LNCaP clone FGC (cell line): Measurements from ENCODE around the gene LONP1.

Experiments used
- DNase-seq: peaks from one replicate; pipeline ENCODE4 v3.0.0-alpha.2; 2011; ENCODE audit warnings: low read depth
- H3K4me3 ChIP-seq: 2 replicates; pipeline ENCODE4 v1.5.1; 2011; ENCODE audit warnings: mild to moderate bottlenecking, low read depth, low read length, control low read depth
- TF ChIP-seq, protein P1 (sequence below): IDR thresholded peaks from 2 replicates; pipeline ENCODE4 v1.5.1; 2012; ENCODE audit warnings: mild to moderate bottlenecking; ENCODE audit not compliant: control insufficient read depth, insufficient read depth; ENCODE audit errors: extremely low read depth

Gene LONP1

DNA sequence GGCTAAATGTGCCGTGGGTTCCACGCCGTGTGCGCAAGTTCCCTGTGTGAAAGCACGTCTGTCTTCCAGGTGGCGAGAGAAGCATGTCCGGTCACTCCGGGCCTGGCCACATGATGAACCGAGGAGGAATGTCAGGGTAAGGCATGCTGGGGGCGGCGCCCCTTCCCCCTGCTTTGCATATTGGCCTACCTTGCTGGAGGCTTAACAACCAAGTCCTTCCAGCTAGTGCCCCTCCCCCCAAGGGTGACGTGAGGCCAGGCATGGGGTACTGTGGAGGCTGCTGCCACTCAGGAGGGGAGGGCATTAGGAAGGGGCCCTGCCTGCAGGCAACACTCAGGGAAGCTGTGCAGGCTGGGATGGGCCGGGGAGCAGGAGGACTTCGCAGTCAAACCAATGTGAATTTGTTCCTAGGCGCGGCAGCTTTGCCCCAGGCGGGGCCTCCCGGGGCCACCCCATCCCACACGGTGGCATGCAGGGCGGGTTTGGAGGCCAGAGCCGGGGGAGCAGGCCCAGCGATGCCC is 52.1 kb downstream of the LONP1 start:
- DNase-seq = no peak

DNA sequence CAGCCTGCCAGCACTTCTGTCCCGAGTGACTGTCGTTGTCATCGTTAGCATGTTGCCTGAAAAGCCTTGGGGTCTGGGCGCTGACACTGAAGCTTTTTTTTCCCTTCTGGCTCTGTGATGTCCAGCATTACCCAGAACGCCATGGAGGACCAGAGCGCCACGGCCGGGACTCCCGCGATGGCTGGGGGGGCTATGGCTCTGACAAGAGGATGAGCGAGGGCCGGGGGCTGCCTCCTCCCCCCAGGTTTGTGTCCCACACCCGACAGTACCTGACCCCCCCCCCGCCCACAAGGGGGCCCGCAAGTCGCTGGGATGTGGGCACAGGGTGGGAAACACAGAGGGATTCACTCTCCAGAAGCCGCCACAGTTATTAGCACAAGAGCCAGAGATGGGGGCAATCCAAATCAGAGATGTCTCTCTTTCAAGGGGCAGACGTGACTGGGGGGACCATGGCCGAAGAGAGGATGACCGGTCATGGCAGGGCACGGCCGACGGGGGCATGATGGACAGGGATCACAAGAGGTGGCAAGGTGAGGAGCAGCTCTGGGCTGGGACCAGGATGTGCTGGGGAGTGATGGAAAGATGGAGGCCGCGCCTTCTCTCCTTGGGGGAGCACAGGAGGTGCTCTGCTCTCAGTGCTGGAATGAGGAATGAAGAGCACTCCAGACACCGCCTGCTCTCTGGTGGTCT is 52.9 kb downstream of the LONP1 start:
- no peak overlapping the region for H3K4me3 ChIP-seq
- TF ChIP-seq, protein P1, sequence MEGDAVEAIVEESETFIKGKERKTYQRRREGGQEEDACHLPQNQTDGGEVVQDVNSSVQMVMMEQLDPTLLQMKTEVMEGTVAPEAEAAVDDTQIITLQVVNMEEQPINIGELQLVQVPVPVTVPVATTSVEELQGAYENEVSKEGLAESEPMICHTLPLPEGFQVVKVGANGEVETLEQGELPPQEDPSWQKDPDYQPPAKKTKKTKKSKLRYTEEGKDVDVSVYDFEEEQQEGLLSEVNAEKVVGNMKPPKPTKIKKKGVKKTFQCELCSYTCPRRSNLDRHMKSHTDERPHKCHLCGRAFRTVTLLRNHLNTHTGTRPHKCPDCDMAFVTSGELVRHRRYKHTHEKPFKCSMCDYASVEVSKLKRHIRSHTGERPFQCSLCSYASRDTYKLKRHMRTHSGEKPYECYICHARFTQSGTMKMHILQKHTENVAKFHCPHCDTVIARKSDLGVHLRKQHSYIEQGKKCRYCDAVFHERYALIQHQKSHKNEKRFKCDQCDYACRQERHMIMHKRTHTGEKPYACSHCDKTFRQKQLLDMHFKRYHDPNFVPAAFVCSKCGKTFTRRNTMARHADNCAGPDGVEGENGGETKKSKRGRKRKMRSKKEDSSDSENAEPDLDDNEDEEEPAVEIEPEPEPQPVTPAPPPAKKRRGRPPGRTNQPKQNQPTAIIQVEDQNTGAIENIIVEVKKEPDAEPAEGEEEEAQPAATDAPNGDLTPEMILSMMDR = no peak
- DNase-seq = no peak

More for the DNA sequence above, 52.1 kb downstream of the LONP1 start:
- no peak overlapping the region for H3K4me3 ChIP-seq
- TF ChIP-seq, protein P1 = no peak

DNA sequence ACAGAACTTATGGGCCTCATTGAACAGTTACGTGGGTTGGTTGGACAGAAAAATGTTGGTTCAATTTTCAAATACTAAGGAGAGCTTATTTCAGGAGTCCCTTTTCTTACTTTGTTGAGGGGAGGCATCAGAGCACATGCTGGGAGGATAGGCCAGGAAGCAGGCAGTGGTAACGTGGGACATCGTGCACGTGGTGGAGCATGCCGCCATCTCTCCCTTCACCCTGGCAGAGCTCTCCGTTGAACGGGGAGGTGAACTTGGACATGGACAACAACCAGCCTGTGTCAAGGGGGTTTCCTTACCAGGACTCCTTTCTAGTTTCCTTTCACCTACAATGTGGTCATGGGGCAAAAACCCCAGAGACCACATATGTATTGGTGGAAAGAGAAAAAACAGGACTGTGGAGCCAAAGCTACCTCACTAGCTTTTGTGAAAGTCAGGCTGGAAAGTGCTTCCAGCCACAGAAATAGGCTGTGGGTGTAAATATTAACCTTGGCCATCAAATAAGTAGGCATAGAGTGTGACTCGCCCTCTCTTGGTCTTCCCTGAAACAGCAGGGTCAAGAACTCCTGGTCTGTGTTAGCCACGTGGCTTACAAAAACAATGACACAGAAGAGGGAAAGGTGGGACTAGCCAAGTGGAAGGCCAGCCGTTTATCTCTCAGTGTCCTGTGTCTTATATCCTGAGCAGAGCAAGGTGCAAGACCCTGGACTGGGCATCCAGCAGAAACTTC is 54.0 kb downstream of the LONP1 start:
- no peak for DNase-seq
- no peak overlapping the region for H3K4me3 ChIP-seq
- TF ChIP-seq, protein P1 = peak; percentile 17; the same call in 1 of the 2 replicates

DNA sequence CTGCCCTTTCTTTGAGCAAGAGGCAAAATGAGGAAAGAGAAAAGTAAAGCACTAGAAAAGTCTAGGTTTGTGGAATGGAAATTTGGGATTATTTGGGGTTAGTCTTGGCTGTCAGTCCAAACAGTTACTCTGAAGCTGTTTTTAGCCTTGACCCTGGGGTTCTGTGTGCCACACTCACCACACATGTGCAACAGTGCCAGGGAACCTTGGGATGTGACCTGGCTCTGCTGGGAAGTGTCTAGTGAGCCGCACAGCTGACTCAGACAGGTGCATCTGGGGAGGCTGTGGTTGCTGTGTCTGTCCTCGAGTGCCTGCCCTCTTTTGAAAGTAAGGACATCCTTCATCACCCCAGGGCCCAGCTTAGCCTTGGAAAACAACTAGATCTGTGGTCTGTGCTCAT is 55.4 kb downstream of the LONP1 start:
- TF ChIP-seq, protein P1 = no peak
- H3K4me3 ChIP-seq = no peak overlapping the region
- DNase-seq = no peak

DNA sequence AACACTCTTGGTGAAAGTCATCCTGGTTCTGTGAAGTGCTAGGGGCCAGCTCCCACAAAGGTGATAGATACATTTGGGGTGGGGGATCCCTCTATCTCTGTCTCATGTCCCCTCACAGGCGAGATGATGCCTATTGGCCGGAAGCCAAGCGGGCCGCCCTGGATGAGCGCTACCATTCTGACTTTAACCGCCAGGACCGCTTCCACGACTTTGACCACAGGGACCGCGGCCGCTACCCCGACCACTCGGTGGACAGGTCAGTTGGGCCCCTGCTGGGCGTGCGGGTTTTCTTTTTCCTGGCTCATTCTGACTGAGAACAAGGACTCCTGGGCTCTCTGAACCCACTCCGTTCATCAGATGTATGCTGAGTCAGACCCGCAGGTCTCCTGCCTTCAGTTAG is 56.0 kb downstream of the LONP1 start:
- H3K4me3 ChIP-seq = no peak overlapping the region
- DNase-seq = no peak
- TF ChIP-seq, protein P1 = no peak

DNA sequence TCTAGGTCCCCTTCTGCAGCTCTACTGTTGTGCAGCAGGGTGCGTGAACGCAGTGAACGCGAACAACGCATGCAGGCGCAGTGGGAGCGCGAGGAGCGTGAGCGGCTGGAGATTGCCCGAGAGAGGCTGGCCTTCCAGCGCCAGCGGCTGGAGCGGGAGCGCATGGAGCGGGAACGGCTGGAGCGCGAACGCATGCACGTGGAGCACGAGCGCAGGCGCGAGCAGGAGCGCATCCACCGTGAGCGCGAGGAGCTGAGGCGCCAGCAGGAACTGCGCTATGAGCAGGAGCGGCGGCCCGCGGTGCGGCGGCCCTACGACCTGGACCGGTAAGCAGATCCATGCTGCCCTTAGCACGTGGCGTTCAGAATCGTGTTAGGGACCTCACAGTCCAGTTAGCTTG is 58.5 kb downstream of the LONP1 start:
- no peak for DNase-seq
- TF ChIP-seq, protein P1 = no peak

More for the DNA sequence above, 58.5 kb downstream of the LONP1 start:
- H3K4me3 ChIP-seq = no peak overlapping the region
